ENCODE results near the gene UBE2I.

UBE2I gene

DNA sequence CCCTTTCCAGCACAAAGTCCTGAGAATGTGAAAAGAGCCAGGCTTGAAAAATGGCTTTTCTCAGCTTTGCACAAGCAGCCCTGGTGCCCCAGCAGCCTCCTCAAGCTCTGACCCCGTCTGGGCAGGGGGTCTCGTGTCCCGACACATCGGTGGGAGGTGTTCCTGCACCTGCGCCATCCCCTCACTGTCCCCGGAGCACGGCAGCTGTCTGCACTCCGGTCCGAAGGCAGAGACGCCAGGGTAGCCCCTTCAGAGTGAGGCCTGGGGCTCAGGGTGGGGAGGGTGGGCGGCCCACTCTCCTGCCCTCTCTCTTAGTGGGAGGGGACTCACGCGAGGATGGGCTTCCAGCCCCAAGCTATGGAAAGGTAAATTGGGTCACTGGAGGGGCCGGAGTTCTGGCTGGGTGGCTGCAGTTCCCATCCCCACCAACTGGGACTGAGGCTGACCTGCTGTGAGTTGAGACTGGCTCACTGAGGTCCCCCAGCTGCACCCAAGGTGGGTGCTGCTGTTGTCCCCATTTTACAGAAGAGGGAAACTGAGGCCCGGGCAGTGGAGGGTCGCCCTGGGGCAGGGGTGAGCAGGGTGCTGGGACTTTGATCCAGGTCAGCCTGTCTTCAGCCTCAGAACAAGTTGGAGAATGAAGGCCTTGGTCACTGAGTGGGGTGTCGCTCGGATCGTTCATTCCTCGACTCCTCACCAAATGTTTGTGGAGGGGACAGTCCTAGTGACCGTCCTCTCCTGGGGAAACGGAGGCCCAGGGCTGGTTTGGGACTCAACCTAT, 21.7 kb downstream of the UBE2I start:
- DNase-seq, result peak; percentile 43

DNA sequence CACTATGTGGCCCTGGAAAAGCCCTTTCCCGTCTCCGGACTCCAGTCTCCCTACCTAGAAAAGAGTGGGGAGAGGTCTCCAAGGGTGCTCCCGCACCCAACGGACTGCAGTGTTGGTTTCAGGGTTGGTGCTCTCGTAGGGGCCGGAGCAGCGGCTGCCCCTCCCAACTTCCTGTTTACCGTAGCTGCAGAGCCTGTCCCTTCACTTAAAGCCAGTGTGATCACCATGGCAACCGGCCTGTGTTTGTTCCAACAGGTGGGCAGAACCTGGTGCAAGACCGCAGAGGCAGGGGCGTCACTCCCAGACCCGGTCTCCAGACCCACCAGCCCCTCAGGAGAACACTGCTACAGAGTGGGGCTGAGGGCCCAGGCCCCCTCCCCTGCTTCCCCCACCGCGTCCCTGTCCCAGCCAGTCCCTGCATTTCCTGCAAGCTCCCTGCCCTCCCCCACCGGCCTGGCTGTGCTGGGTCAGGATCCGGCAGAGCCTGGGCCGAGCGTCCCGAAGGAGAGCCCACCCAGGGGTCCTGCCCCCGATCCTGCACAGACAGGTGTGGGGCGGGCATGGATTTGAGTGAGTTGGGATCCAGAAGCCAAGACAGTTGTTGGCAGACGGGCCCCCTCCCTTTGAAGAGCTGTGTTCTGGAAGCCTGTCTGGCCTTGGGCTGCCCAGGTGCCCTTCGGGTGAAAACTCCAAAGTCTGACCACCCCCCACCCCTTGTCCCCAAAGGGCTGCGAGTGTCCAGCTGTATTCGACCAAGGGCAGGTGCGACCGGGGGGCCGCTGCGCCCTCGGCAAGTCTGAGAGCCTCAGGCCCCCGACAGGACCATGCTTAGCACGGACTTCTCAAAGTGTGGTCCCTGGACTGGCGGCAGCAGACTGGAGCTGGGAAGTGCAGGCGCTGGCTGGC, 22.5 kb downstream of the UBE2I start:
- DNase-seq, result peak; percentile 98

DNA sequence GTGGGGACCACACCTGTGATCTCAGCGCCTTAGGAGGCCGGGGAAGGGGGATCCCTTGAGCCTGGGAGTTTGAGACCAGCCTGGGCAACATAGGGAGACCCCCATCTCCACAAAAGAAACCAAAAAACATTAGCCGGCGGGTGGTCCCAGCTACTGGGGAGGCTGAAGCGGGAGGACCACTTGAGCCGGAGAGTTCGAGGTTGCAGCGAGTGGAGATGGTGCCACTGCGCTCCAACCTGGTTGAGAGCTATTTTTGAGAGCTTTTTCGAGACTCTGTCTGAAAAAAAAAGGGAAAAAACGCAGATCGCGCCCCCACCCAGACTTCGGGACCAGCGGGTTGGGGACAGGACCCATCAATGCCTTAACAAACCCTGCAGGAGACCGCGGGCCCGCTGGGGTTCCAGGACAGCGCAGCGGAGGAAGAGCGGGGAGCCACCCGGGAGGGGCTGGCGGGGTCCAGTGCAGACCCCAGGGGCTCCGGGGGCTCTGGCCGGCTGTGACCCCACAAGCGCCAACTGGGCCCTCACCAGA, 23.2 kb downstream of the UBE2I start:
- peak; percentile 72 for DNase-seq

DNA sequence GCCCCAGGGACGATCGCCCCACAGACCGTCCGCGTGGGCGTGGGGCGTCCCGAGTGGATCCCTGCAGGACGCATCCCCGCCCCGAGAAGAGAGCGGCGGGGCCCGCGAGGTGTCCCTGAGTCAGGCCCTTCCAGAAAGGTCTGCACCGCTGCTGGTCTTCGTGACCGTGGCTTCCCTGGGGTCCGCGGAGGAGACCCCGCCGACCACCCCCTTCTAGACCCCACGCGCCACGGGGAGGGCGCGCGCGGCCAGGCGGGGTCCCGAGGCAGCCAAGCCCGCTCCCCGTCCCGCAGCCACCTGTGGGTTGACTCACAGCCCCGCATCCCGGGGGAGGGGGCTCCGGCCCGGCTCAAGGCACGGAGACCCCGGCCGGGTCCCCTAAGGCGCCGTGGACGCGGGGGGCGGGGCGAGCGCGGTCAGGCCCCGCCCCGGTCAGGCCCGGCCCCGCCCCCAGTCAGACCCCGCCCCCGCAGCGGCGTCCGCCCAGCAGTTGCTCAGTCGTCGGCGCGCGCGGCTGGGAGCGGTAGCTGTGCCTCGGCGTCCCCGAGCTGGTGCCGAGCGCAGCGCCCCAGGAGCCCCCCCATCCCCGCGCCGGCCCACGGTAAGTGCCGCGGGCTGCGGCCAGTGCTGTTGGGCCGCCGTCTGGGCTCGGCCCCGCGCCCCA, 23.8 kb downstream of the UBE2I start, which contains the start of gene BAIAP3:
Gene BAIAP3 (plus strand): TSS at position 497 of the 664 bp plus-strand sequence. CDS start 4,905 bp downstream, outside the sequence.
- DNase-seq, result peak; percentile 76

DNA sequence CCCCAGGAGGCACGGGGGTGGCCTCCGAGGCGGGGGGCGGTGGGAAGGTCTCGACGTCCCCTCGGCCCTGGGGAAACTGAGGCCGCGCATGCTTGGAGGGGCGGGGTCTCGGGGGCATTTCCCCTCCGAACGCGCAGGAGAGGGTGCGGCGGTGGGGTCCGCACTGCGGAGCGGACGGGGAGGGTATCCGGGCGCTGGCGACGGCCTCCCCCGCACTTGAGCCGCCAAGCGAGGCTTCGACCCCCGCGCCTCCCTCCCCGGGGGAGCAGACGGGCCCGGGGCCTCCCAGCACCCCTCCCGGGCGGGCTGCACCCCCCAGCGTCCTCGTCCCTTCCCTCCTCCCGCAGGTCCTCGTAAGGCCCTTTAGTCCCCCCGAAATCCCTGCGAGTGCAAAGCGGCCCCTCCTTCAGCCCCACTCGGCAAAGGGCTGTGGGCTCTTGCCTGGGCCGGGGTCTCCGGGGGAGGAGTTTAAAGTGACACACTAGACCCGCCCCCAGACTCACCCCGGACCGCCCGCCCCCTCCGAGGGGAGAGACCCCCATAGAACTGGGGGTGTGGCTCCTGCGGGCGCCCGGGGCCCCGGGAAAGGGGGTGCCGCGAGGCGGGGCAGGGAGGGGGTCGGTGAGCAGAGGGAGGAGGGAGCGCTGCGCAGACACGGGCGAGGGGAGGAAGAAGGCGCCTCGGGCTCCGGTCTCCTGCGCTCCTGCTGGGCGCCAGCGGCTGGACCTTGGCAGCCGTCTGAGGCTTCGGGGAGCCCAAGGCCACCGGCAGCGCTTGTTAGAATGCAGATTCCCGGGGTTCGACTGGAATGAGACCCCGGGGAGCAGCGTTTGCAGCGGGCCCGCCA, 24.6 kb downstream of the UBE2I start:
- DNase-seq, result peak; percentile 45

DNA sequence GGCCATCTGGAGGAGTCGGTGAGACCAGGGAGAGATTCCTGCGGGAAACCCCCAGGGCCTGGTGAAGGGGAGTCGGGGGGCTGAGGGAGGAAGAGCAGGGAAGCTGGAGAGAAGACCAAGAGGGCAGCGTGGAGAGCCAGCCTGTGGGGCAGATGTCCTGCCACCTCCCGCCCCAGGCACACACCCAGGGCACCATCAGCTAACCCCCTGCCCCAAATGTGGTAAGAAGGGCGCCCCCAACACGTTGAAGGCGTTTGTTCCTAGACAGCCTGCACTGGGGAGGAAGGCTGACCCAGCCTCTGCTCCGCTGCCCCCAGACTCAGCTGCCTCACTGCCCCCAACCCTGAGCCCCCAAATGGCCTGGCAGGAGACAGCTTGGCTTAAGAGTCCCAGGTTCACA, 25.3 kb downstream of the UBE2I start:
- no peak for DNase-seq

DNA sequence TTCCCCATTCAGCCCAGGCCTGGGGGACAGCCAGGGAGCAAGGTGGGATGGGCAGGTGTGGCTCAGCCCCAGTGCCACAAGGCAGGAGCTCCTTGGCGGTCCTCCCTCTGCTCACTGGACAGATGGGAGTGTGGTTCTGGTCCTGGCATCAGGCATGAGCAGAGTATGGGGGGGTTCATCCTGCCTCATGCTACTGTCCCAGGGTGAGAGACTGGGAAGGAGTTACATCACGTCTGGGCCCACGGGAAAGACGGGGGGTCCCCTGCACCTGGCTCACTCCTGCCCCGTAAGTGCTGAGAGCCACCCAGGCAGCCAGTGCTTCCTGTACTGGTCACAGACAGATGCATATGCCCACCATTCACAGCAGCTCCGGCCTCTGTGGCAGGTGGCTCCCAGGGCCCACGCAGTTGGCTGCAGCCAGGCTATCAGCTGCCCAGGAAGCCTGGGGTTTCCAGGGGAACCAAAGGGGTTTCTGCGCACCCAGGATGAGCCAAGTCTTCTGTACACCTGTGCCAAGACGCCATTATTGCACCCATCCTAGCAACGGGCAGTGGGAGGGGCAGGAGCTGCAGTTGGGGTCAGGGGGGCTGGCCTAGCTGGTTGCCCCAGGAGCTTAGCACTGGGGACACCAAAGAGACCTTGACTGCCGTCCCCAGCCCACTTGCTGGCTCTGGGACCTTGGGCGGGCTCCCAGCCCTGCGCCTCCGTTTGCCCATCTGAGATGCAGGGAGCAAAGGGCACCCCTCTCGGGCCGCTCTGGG, 26.0 kb downstream of the UBE2I start:
- DNase-seq, result no peak

DNA sequence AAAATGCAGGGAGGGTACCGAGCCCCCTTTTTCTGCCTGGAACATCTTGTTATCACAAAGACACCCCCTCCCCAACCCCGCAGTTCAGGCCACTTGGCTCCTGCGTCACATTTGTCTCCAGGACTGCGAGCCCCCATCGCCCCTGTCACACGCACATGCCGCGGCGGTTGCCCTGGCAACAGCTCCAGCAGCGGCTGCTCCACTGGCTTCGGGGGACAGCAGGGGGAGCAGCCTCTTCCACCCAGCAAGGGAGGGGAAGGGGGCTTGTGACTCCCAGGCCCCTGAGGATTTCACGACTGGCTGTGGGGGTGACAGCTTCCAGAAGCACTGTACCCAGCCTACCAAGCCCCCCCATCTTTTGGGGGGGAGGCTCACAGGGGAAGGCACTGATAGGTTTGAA, 26.6 kb downstream of the UBE2I start:
- DNase-seq, result no peak

DNA sequence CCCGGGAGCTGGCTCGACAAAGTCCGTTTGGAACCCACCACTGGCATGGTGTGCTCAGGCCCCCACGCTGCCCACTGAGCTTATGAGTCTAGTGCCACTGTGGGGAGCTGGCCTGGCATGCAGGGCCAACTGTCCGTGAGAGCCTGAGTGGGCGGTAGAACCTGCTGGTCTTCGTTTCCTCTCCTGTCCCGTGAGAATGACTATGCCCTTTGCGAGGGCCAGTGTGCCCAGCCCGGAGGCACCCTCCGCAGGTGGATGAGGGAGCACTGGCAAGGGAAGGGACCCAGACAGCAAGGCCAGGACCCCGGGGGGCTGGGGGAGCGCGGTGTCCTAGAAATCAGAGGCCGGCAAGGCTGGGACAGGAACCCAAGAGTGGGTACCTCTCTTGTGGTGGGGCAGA, 27.2 kb downstream of the UBE2I start:
- DNase-seq, result no peak

DNA sequence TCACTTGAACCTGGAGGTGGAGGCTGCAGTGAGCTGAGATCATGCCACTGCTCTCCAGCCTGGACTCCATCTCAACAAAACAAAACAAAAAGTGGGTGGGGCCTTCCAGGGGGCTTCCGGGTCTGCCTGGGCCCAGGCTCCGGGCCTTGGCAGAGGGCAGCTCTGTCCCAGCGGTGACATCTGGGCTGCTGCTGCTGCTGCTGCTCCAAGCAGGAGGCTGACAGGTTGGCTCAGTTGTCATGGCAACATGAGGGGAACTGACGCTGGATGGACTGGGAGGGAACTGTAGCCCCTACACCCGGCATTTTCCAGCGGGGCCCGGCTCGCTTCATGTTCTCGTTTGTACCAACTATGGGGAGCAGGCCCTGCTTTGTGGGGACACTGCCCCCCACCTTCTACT, 28.1 kb downstream of the UBE2I start:
- peak; percentile 46 for DNase-seq

DNA sequence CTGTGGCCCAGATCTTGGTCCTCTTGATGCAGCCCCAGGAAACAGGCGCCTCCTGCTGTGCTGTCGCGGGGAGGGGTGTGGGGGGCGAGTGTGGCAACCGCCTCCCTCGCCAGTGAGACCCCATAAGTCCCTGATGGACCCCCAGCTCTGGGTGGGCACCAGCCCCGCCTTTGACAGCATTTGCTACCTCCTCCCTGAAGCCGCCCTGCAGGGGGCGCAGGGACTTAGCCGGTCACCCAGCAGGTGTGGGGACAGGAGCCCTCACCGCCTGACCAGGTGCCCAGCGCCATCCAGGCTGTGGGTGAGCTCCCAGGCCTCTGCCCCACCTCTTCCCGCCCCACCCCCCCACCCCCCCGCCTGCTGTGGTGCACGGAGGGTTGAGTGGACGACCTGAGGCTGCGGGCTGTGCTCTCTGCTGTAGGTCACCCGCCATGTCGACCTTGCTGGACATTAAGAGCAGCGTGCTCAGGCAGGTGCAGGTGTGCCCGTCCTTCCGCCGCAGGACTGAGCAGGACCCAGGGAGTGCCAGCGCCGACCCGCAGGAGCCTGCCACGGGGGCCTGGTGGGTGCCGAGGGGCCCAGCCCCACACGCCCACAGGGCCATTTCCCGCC, 28.8 kb downstream of the UBE2I start:
- peak; percentile 87 for DNase-seq

DNA sequence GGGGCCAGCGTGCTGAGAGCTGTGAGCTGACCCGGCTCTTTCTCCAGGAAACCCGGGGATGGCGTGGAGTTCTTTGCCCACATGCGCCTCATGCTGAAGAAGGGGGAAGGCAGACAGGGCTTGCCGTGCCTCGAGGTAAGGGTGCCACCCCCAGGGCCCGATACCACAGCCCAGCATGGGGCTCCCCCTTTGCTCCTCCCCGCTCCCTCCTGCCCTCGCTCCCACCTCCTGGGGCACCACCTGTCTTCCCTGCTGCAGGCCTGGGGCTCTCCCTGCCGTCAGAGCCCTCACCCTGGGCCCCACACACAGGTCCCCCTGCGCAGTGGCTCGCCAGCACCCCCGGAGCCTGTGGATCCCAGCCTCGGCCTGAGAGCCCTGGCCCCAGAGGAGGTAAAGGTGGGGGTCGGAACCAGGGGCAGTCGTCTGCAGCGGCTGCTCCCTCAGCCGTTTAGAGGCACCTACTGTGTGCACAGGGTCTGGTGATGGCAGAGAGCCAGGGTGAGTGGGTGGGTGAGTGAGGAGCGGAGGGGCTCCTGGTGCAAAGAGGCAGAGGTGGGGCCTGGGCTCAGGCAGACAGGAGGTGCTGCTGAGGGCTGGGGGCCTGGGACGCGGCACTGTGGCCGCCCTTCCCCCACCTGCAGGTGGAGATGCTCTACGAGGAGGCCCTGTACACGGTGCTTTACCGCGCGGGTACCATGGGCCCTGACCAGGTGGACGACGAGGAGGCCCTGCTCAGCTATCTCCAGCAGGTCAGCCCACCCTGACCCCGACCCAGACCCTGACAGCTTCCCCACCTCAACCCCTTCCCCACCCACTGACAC, 29.6 kb downstream of the UBE2I start:
- DNase-seq, result no peak

DNA sequence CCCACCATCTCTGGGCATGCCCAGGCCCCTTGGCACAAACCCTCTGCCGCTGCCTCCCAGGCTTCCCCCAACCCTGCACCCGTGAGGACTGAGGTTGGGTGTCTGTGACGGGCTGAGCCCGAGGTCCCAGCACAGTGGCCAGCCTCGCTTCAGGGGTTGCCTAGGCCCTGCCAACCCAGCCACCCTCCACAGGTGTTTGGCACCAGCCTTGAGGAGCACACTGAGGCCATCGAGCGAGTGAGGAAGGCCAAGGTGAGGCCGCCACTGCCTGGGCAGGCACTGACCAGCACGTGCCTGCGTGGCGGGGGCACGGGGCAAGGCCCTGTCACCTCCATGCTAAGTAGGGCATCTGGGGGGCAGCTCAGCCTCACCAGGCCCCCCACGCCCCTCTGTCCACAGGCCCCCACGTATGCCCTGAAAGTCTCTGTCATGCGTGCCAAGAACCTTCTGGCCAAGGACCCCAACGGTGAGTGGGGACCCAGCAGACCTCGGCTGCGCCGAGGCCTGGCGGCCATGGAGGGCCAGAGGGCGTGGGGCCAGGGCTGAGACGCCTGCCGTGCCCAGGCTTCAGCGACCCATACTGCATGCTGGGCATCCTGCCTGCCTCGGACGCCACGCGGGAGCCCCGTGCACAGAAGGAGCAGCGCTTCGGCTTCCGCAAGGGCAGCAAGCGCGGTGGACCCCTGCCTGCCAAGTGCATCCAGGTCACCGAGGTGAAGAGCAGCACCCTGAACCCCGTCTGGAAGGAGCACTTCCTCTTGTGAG, 31.5 kb downstream of the UBE2I start:
- DNase-seq, result no peak

DNA sequence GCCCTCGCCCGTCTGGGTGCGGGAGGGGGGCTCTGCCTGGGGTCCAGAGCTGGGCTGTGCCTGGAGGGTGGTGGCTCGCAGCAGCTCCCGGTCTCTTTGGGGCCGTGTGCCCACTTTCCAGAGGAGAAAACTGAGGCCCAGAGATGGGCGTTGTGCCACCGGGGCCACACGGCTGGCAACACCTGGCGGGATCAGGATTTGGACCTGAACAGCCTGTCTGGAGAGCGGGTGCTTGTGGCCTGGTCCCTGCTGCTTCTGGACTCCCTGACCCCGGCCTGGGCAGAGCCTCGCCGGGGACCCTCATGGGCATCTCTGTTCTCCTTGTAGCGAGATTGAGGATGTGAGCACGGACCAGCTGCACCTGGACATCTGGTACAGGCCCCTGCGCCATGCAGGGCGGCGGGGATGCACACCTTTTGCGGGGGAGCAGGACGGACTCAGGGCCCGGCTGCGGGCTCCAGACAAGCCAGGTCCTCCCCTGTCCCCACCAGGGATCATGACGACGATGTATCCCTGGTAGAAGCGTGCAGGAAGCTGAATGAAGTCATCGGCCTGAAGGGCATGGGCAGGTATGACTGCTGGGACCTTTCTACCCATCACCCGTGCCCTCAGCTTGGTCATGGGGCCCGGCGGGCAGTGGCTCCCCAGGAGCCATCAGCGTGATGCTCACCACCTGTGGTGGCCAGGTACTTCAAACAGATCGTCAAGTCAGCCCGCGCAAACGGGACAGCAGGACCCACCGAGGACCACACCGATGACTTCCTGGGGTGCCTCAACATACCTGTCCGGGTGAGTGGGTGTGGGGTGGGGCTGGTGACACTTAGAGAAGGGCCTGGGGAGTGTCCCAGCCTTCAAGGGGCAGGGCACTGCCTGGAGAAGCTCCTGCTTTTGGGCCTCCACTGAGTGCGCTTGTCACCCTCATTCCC, 32.3 kb downstream of the UBE2I start:
- DNase-seq, result peak; percentile 47

DNA sequence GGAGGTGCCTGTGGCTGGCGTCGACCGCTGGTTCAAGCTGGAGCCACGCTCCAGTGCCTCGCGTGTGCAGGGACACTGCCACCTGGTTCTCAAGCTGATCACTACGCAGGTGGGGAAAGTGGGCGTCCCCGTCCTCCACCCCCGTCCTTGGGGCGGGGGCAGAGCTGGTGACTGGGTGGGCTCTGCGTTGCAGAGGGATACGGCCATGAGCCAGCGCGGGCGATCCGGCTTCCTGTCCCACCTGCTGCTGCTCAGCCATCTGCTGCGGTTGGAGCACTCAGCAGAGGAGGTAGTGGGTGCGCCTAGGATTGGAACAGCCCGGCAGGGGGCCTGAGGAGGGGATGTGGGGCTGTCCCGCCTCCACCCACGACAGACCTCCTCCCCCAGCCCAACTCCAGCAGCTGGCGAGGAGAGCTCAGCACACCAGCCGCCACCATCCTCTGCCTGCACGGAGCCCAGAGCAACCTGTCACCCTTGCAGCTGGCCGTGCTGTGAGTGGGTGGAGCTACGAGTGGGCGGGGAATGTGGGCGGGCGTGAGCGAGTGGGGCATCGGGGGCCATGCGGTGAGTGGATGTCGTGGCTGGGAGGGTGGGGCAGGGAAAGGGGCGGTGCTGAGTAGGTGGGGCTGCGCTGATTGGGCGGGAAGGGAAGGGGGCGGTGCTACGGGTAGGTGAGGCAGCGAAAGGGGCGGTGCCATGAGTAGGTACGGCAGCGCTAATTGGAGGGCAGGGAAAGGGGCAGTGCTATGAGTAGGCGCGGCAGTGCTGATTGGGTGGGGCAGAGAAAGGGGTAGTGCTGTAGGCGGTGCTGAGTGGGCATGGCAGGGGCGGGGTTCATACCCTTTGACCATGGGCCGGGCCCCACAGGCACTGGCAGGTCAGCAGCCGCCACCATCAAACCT, 33.3 kb downstream of the UBE2I start:
- DNase-seq, result peak; percentile 98

DNA sequence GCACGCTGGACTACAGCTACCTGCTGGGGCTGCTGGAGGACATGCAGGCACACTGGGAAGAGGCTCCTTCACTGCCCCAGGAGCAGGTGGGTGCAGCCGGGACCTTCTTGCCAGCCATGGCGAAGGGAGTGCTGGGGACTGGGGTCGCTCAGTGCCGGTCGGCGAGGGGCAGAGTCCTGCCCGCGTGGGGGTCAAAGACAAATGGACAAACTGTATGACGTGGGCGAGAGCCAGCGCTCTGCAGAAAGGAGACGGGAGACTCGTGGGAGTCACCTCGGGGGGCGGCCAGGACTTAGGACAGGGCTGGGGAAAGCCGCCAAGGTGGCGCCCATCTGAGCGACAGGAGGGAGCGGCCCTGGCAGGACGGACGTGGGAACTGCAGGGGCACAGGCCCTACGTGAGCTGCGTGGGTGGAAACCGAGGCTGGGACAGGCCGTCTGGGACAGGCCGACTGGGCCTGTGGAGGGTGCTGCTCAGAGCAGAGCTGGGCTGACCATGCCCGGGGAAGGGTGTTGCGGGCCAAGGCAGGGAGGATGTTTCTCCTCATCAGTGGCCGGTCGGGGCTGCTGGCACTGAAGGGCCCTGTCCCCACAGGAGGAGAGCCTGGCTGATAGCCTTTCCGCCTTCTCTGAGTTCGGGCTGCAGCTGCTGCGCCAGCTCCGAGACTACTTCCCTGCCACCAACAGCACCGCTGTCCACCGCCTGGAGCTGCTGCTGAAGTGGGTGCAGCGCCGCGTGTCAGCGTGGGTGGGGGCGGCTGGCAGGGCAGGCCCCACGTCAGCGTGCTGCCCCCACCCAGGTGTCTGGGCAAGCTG, 34.2 kb downstream of the UBE2I start:
- DNase-seq, result no peak
